AG20443 (cell line): ENCODE results near the gene WFDC1.

Source experiments
- DNase-seq: peaks from one replicate; pipeline ENCODE4 v3.0.0; 2012; ENCODE audit warnings: low spot score, mixed read lengths

WFDC1 gene

GRCh38 chr16:84294531-84295142, at the start of gene WFDC1:
TSS of gene WFDC1 (plus strand) at chr16:84294878. CDS start at chr16:84294972, 94 bp downstream.
- DNase-seq: peak; percentile 70

DNA sequence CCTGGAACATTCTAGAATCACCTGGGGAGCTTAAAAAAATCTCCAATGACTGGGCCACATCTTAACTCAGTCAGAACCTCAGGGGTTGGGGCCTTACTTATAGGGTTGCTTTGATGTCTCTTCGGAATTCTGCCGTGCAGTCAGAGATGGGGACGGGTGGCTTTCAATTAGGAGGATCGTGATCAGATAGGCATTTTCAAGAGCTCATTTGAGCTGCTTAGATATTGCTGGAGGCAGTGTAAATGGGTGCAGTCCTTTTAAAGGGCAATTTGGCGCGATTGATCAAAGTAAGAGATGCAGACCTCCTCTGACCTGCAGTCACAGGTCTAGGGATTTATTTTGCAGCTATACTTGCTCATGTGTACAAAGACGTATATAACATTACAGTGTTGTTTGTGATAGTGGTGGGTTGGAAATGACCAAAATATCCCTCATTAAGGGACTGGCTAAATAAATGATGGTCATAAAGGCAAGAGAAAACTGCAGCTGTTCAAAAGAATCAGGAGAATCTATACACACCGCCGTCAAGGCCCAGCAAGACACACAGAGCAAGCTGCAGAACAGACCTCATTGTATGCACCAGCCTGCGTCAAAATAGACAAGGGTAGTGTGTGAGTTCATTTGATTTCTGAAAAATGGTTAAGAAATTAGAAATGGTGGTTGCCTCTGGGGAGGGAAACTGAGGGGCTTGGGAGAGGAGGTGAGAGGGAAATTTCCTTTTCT, 48.6 kb upstream of the WFDC1 start:
- DNase-seq: no peak

GRCh38 chr16:84246679-84247077, 48.0 kb upstream of the WFDC1 start:
- no peak for DNase-seq

GRCh38 chr16:84247331-84247730, 47.3 kb upstream of the WFDC1 start:
- peak; percentile 34 for DNase-seq

DNA sequence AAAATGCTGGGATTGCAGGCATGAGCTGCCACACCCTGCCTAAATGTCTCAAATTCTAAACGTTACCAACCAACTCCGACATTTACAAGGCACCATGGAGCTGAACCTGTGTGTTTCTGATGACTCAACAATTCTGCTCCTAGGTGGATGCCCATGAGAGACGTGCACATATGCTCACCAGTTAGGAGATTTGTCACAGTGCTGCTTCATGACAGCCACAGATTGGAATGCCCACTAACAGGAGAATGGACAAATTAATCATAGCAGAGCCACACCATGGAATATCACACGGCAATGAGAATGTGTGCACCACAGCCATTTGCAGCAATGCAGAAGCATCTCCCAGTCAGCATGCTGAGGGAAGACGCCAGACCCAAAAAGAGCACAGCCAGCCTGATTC, 46.8 kb upstream of the WFDC1 start:
- peak; percentile 59 for DNase-seq

DNA sequence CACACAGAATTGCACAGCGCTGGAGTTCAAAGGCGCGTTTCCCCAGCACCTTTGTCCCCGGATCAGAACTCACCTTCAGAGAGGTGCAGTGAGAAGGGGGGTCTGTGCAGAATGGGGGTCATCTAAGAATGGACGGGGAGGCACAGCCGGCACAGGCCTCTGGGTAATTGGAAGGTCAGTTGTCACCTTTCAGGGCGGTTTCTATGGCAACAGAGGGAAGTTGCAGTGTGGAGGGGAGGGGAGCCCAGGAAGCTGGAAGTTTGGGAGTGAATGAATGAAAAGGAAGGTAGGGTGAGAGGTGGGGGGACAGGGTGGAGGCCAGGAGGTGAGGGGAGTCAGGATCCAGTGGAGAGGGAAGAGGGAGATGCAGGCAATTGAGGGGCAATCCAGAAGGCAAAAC, 42.5 kb upstream of the WFDC1 start:
- DNase-seq: no peak

DNA sequence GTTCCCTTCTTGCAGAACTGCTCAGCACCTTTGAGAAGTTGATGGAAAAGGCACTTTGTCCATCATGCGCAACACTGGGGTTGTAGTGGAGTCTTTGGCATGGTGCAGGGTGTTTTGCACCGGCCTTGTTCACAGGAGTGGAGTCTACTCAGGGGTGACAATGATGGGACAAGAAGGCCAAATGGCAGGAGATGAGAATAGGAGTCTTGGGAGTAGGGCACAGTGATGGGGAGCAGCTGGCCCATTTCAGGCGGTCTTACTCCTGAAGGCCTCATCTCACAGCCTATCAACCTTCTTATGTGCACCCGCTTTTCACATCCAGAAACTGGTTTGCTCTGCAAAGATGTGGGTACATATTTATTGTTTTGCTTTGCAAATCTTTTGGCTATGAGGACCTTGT, 41.5 kb upstream of the WFDC1 start:
- no peak for DNase-seq

DNA sequence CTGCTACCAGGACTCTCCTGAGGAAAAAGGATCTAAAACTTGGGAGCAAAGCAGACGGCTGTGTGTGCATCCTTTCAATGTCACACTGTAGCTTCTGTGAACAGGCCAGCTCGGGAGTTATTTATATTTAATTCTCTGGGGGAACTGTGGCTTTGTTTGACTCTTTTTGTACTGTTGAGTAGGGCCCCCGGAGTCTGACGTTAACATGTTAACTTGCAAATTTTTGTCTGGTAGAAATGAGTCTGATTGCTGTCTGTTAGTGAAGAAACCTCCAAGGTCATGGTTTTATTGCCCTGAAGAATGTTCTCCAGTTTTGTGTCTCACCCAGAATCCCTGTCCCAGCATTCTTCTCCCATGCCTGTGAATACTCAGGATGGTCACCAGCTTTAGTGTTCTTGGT, 40.6 kb upstream of the WFDC1 start:
- no peak for DNase-seq

- no peak for DNase-seq
Observed at GRCh38 chr16:84255050-84255810, 39.4 kb upstream of the WFDC1 start.

- no peak for DNase-seq
Observed at GRCh38 chr16:84258266-84258665, 36.4 kb upstream of the WFDC1 start.

GRCh38 chr16:84259691-84260090, 35.0 kb upstream of the WFDC1 start:
- no peak for DNase-seq

DNA sequence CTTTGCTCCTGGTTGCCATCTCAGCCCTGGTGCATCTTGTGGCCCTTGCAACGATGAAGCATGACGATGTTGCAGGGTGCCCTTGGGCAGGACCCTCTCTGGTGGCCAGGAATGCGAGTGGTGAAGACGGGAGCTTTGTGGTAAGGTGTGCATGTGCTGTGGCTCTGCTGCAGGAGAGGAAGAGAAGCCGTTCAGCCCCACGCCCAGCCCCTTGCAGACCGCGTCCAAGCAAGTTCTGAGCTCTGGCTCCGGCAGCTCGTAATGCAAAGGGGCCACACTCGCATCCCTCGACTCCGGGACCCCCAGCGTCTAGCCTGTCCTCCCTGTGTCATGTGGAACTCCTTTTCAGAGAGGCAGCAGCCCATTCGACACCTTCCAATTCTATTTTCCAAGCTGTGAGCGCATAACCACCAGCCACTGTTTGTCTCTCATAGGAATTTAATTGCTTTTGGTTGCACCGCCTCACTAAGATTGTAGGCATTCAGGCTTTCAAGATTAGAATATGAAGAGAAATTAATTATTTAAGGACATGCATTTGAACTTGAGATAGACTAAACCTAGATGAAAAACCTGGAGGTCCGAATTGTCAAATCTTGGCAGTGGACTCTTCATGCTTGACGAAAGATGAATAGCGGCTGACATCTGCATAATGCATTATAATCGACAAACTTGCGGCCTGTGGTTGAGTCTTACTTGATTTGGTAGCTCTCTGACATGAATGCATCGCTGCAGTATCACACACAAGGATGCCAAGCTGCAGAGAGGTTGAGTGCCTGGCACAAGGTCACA, 33.7 kb upstream of the WFDC1 start:
- no peak for DNase-seq

- DNase-seq: no peak
Observed at GRCh38 chr16:84262031-84262430, 32.6 kb upstream of the WFDC1 start.

GRCh38 chr16:84262939-84263338, 31.7 kb upstream of the WFDC1 start:
- DNase-seq: no peak

GRCh38 chr16:84266451-84266850, 28.2 kb upstream of the WFDC1 start:
- DNase-seq: peak; percentile 58

- DNase-seq: no peak
Observed at GRCh38 chr16:84267380-84267779, 27.3 kb upstream of the WFDC1 start.

- no peak for DNase-seq
Observed at GRCh38 chr16:84268291-84269040, 26.2 kb upstream of the WFDC1 start.

- no peak for DNase-seq
Observed at GRCh38 chr16:84270071-84270470, 24.6 kb upstream of the WFDC1 start.

DNA sequence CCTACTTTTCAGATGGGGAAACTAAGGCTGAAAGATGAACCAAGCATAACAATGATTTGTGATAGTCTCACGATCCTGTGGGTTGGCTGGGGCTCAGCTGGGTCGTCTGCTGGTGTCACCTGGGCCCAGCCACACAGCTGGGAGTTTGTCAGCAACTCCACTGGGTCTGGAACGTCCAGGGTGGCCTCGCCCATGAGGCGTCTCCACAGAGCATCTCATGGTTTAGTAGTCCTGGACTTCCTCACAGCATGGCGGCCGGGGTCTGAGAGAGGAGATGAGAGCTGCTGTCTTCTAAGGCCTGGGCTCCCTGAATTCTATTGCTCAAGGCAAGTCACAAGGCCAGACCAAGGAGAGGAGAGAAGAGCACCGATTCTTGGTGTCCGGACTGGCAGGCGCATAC, 24.1 kb upstream of the WFDC1 start:
- DNase-seq: no peak

- DNase-seq: no peak
Observed at GRCh38 chr16:84271037-84271436, 23.6 kb upstream of the WFDC1 start.

DNA sequence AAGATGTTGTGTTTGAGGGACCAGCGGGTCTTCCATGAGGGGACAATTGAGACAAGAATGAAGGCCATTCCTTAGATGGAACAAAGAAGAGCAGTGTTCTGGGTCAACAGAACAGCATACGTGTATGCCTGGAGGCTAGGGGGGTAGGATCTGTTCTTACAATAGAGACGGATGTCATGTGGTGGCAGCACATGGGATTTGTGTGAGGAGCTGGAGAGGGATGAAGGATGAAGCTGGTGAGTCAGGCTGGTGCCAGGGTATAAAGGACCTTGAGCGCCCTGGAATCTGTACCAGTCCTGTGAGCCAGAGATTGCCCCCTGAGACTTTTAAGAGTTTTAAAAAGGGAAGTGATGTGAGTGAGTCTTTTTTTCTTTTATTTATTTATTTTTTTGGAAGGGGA, 22.8 kb upstream of the WFDC1 start:
- DNase-seq: no peak
